GM12801 (cell line): ENCODE results near the gene PHF14.

Source experiments
- TF ChIP-seq, protein P1 (sequence below): IDR thresholded peaks from one replicate; pipeline ENCODE4 v1.5.1; 2011; ENCODE audit warnings: control low read depth; ENCODE audit not compliant: insufficient read length; ENCODE audit errors: extremely low read depth

Gene PHF14

GRCh38 chr7:11191081-11191480 lies 217.4 kb downstream of the PHF14 start:
- TF ChIP-seq, protein P1, sequence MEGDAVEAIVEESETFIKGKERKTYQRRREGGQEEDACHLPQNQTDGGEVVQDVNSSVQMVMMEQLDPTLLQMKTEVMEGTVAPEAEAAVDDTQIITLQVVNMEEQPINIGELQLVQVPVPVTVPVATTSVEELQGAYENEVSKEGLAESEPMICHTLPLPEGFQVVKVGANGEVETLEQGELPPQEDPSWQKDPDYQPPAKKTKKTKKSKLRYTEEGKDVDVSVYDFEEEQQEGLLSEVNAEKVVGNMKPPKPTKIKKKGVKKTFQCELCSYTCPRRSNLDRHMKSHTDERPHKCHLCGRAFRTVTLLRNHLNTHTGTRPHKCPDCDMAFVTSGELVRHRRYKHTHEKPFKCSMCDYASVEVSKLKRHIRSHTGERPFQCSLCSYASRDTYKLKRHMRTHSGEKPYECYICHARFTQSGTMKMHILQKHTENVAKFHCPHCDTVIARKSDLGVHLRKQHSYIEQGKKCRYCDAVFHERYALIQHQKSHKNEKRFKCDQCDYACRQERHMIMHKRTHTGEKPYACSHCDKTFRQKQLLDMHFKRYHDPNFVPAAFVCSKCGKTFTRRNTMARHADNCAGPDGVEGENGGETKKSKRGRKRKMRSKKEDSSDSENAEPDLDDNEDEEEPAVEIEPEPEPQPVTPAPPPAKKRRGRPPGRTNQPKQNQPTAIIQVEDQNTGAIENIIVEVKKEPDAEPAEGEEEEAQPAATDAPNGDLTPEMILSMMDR = no peak

- TF ChIP-seq, protein P1 = no peak
Observed at GRCh38 chr7:11191574-11192220, 218.0 kb downstream of the PHF14 start.

- TF ChIP-seq, protein P1 = no peak
Observed at GRCh38 chr7:11192506-11192905, 218.8 kb downstream of the PHF14 start.

- TF ChIP-seq, protein P1 = no peak
Observed at GRCh38 chr7:11193131-11193867, 219.6 kb downstream of the PHF14 start.

DNA sequence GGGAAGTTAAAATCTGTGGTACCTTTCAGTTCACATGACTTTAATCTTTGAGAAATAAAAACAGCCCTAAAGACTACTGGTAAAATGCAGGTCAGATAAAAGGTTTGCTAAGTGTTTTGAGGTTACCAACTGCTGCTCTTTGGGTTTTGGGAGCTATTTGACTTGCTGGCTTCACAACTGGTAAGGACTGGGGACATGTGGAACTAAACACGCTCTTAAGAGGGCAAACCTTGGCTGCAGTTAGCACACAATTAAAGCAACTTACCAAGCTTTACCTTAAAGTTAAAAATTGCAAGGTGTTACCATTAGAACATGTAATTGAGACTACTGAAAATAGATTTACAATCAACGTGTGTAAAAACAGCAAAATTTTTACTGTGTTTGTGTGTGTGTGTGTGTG lies 220.2 kb downstream of the PHF14 start:
- TF ChIP-seq, protein P1 = no peak

GRCh38 chr7:11194492-11194891 lies 220.8 kb downstream of the PHF14 start:
- TF ChIP-seq, protein P1 = no peak

DNA sequence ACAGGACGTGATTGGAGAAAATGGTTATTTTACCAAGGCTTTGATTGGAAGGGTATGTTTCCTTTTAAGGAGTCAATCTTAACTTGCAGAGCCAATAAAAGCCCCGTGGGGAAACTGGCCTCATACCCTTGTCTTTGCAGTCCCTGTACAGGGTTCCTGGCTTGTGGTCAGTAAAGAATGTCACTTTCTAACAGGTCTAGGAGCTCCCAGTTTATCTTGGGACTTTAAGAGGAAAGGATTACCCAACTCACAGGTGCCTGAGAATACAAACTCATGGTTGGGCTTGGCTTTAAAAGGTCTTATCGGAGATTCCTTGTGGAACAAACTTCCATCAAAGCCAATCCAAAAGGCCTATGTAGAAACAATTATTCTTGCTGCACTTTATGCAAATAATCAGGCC lies 221.8 kb downstream of the PHF14 start:
- TF ChIP-seq, protein P1 = no peak
